H1 (cell line): ENCODE measurements around the gene COL4A1. TPM values are rescaled to one million over a fixed set of nuclear protein-coding genes. Genes with fewer than 3 reads are reported as not detected.

ENCODE experiments used
- CBX5 ChIP-seq: fragments of 300-800, 300-1000 bp; sonication (generic); IDR thresholded peaks from 2 replicates; pipeline ENCODE4 v1.7.1; 2016; ENCODE audit warnings: antibody characterized with exemption, low read length, low read depth
- CHD7 ChIP-seq: fragments of 300-600 bp; sonication (generic); IDR thresholded peaks from 2 replicates; pipeline ENCODE4 v1.7.1; 2012; ENCODE audit warnings: low read length, moderate library complexity, mild to moderate bottlenecking, inconsistent platforms; ENCODE audit not compliant: insufficient replicate concordance
- EP300 ChIP-seq, 2 experiments: IDR thresholded peaks; 1 replicate in 1 of 2; 2 replicates in 1 of 2; pipeline ENCODE4 v1.6.1; 2011 to 2012; ENCODE audit warnings: low read depth in 2 of 2, low read length in 2 of 2, mild to moderate bottlenecking in 2 of 2, borderline replicate concordance in 1 of 2, inconsistent platforms in 1 of 2, moderate library complexity in 1 of 2
- GABPA ChIP-seq: IDR thresholded peaks from 2 replicates; pipeline ENCODE4 v1.6.1; 2011; ENCODE audit warnings: mild to moderate bottlenecking, low read length, moderate library complexity, borderline replicate concordance; ENCODE audit not compliant: insufficient read depth
- JUN ChIP-seq: IDR thresholded peaks from 2 replicates; pipeline ENCODE4 v1.6.1; 2011; ENCODE audit warnings: low read depth, mild to moderate bottlenecking, improper control_type of control experiment, low read length
- KDM1A ChIP-seq: fragments of 200-600, 300-600 bp; sonication (generic); IDR thresholded peaks from 2 replicates; pipeline ENCODE4 v1.7.1; 2016; ENCODE audit warnings: mild to moderate bottlenecking, low read length, borderline replicate concordance
- POLR2A ChIP-seq, 2 experiments: IDR thresholded peaks; 1 replicate in 1 of 2; 2 replicates in 1 of 2; pipeline ENCODE4 v1.6.1; 2011; ENCODE audit warnings: low read depth in 2 of 2, low read length in 2 of 2, mild to moderate bottlenecking in 2 of 2; ENCODE audit errors: control extremely low read depth in 1 of 2
- SP1 ChIP-seq: IDR thresholded peaks from 2 replicates; pipeline ENCODE4 v1.6.1; 2011; ENCODE audit warnings: low read depth, low read length
- TAF1 ChIP-seq: IDR thresholded peaks from 2 replicates; pipeline ENCODE4 v1.6.1; 2011; ENCODE audit warnings: mild to moderate bottlenecking, low read depth, low read length
- TEAD4 ChIP-seq: IDR thresholded peaks from 2 replicates; pipeline ENCODE4 v1.6.1; 2012; ENCODE audit warnings: low read depth, low read length, inconsistent platforms, mixed read lengths
- polyA plus RNA-seq, 7 experiments: library from polyadenylated mRNA; depleted of rRNA in 3 of 7; stranded (reverse) in 5 of 7; unstranded in 2 of 7; fragments of >200 nt in 5 of 7; fragments of 200-250 nt in 2 of 7; gene quantifications; 1 replicate in 5 of 7; 2 replicates in 1 of 7; 4 replicates in 1 of 7; pipeline versions ENCODE4 v1.2.1 to v1.2.3, GENCODE V29; 2011 to 2013; ENCODE audit warnings: missing spikeins in 2 of 7, mixed read lengths in 2 of 7
- total RNA-seq: library from RNA; stranded (reverse); fragmentation: NEBNext Ultra II Directional; extraction: Animal tissue kit (Norgen Biotek cat#: 25700); gene quantifications from 2 replicates; pipeline ENCODE4 v1.2.1, GENCODE V29; 2021

Gene COL4A1
- total and polyA plus RNA-seq, 2 of the 8 experiments (the other 6 are each of a cell fraction or from before 2014, with no cell fraction given) = 30.7 to 82.0 TPM

GRCh38 chr13:110301606-110302553 lies 5.1 kb downstream of the COL4A1 start (continued):
- TF ChIP-seq EP300 (IDR thresholded peaks at IDR 0.05; ENCODE audit: borderline replicate concordance in 1 of 2, low read depth in 2 of 2, low read length in 2 of 2) = no peak
- TF ChIP-seq TAF1 = no peak
- TF ChIP-seq KDM1A = no peak
- TF ChIP-seq CBX5 = no peak
- TF ChIP-seq GABPA = no peak
- no peak for TF ChIP-seq CHD7
- no peak for TF ChIP-seq SP1
- no peak for TF ChIP-seq TEAD4
- TF ChIP-seq JUN = no peak
- TF ChIP-seq POLR2A (IDR thresholded peaks at IDR 0.05; ENCODE audit: control extremely low read depth in 1 of 2, low read depth in 2 of 2, low read length in 2 of 2) = no peak
